Ovary (tissue), 9 donors: ENCODE measurements around the gene MN1. TPM values are rescaled to one million over a fixed set of nuclear protein-coding genes. Genes with fewer than 3 reads are reported as not detected.

Experiments
- DNase-seq, 5 donors: peaks; one replicate each; pipeline ENCODE4 v3.0.0-alpha.2; 2019 to 2020
- H3K27ac ChIP-seq, 2 donors: fragments of 200-600 bp; one replicate each; pipeline versions ENCODE4 v1.5.1 to v1.8.0; 2019 to 2022
- H3K27me3 ChIP-seq: fragments of 200-600 bp; one replicate; pipeline ENCODE4 v1.8.0; 2022
- H3K36me3 ChIP-seq: fragments of 200-600 bp; sonication (generic); one replicate; pipeline ENCODE4 v1.5.1; 2019
- H3K4me1 ChIP-seq: one replicate; pipeline ENCODE4 v1.8.1; 2013; ENCODE audit warnings: mild to moderate bottlenecking, moderate library complexity; ENCODE audit not compliant: insufficient read depth
- H3K4me3 ChIP-seq: fragments of 200-600 bp; sonication (generic); one replicate; pipeline ENCODE4 v1.5.1; 2017
- H3K9me3 ChIP-seq, 2 donors: fragments of 200-600 bp in 1 of 2; sonication (generic) in 1 of 2; one replicate each; pipeline versions ENCODE4 v1.5.1 to v1.8.1; 2013 to 2019; ENCODE audit warnings: mild to moderate bottlenecking in 1 of 2, moderate library complexity in 1 of 2
- EP300 ChIP-seq: sonication (generic); formaldehyde crosslinking; IDR thresholded peaks from one replicate; pipeline ENCODE4 v1.6.1; 2017; ENCODE audit warnings: antibody characterized with exemption
- POLR2A ChIP-seq: fragments of 450-650 bp; IDR thresholded peaks from one replicate; pipeline ENCODE4 v1.6.1; 2017; ENCODE audit warnings: antibody characterized with exemption, mild to moderate bottlenecking, moderate library complexity
- WGBS, 3 donors: extraction: QIAGEN DNeasy Blood & Tissue Kit in 1 of 3; methylation state at CpG; one replicate each; pipeline versions ENCODE4 v1.1.5 to v1.1.7; 2013 to 2017; 5-methylcytosine and 5-hydroxymethylcytosine counted together
- intact Hi-C, 4 donors: fragments of 100-400 bp; cut with DNase I; formaldehyde crosslinking; loops; one replicate each; pipeline versions ENCODE4 v1.11.0 to v1.15.1; 2022 to 2023
- polyA plus RNA-seq, 2 donors: library from polyadenylated mRNA; stranded (reverse); fragments of 200-250 nt in 1 of 2; fragments of 350-450 nt in 1 of 2; fragmentation: Illumina TruSeq in 1 of 2; extraction: RNeasy Lipid Tissue Mini Kit (QIAGEN cat#74804) in 1 of 2; gene quantifications; one replicate each; pipeline ENCODE4 v1.2.3, GENCODE V29; 2013 to 2014
- total RNA-seq, 7 donors: library from RNA; depleted of rRNA in 2 of 7; stranded (reverse); fragments of >200 nt in 2 of 7; fragmentation: NEBNext Ultra II Directional in 3 of 7; extraction: Animal tissue kit (Norgen Biotek cat#: 25700) in 3 of 7; gene quantifications; one replicate each; pipeline versions ENCODE4 v1.1.0 to v1.2.4, GENCODE V29; 2016 to 2023
- TF ChIP-seq, protein P1 (sequence below), 3 donors: fragments of 450-650 bp in 2 of 3; fragments of 200-600 bp in 1 of 3; IDR thresholded peaks; one replicate each; pipeline versions ENCODE4 v1.5.1 to v1.8.0; 2016 to 2022; ENCODE audit warnings: antibody characterized with exemption in 3 of 3, mild to moderate bottlenecking in 1 of 3
- donor health status: DM: no; HTN: no; CAD: no; lungs with moderate emphysema.
- donor health status: DM: no; HTN: no; CAD: no.
- donor health status: Bipolar disorder and iron deficiency.
- donor health status: DM: yes; HTN: yes; CAD: no.
- donor health status: DM: no; HTN: no; CAD: no.
- donor health status: DM: yes; HTN: yes; CAD: no.

Gene MN1
- total and polyA plus RNA-seq, 9 donors: 6.7 to 33.5 (median 13.4) TPM

DNA sequence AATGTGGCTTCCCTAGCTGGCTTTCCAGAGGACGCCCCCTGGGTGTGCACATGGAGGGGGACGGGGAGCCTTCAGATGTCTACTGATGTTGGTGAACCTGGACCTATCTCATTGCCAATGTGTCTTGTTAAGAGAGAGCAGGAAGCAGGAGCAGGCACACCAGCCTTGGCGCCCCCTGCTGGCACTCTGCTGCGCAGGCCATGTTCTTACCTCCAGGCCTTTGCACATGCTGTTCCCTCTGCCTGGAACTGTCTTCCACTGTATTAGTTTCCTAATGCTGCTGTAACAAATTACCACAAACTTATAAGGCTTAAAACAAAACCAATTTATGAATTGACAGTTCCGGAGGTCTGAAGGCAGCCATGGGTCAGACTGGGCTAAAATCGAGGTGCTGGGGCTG is 23.6 kb upstream of the MN1 start:
- no peak for TF ChIP-seq POLR2A
- no peak for DNase-seq
- H3K36me3 ChIP-seq: no peaks in the 10 kb centered on the region
- intact Hi-C loops: loop anchor here in 1 of 4 donors (5.0 kb wide), 1 partner anchor 42 kb away; no protein-coding TSS in a partner anchor
- H3K27ac ChIP-seq: no peak overlapping the region
- H3K4me1 ChIP-seq: peaks cover 11% of the 10 kb centered on the region
- no peaks in the 10 kb centered on the region for H3K9me3 ChIP-seq
- WGBS, 3 donors: 91 to 96% (median 95%) methylated on average over 6 of the region's 6 CpGs
- no peak overlapping the region for H3K4me3 ChIP-seq
- H3K27me3 ChIP-seq: no peaks in the 10 kb centered on the region

DNA sequence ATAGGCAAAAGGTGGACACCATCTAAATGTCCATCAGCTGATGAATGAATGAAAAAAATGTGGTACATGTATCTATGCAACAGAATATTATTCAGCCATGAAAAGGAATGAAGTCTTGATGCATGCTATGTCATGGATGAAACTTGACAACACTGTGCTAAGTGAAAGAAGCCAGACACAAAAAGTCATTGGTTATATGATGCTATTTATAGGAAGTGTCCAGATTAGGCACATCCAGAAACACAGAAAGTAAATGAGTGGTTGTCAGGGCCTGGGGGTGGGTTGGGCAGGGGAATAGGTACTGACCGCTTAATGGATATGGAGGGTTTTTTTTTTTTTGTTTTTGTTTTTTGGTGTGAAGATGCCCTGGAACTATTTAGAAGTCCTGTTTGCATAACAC is 21.7 kb upstream of the MN1 start:
- 94 to 96% (median 96%) methylated on average over 1 of the region's 1 CpG for WGBS, 3 donors
- H3K4me3 ChIP-seq: no peak overlapping the region
- H3K4me1 ChIP-seq: peaks cover 10% of the 10 kb centered on the region
- TF ChIP-seq EP300 (no peak), POLR2A (no peak)
- TF ChIP-seq, protein P1, sequence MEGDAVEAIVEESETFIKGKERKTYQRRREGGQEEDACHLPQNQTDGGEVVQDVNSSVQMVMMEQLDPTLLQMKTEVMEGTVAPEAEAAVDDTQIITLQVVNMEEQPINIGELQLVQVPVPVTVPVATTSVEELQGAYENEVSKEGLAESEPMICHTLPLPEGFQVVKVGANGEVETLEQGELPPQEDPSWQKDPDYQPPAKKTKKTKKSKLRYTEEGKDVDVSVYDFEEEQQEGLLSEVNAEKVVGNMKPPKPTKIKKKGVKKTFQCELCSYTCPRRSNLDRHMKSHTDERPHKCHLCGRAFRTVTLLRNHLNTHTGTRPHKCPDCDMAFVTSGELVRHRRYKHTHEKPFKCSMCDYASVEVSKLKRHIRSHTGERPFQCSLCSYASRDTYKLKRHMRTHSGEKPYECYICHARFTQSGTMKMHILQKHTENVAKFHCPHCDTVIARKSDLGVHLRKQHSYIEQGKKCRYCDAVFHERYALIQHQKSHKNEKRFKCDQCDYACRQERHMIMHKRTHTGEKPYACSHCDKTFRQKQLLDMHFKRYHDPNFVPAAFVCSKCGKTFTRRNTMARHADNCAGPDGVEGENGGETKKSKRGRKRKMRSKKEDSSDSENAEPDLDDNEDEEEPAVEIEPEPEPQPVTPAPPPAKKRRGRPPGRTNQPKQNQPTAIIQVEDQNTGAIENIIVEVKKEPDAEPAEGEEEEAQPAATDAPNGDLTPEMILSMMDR (IDR thresholded peaks at IDR 0.05): no peak
- DNase-seq: no peak
- H3K36me3 ChIP-seq: no peaks in the 10 kb centered on the region
- intact Hi-C loops: no loop called here
- H3K9me3 ChIP-seq: no peaks in the 10 kb centered on the region
- H3K27ac ChIP-seq: no peak overlapping the region
- H3K27me3 ChIP-seq: no peaks in the 10 kb centered on the region

- Histone ChIP-seq H3K36me3 (no peaks in the 10 kb centered on the region), H3K4me1 (no peaks in the 10 kb centered on the region), H3K27ac (no peak overlapping the region), H3K9me3 (no peaks in the 10 kb centered on the region), H3K27me3 (no peaks in the 10 kb centered on the region), H3K4me3 (no peak overlapping the region)
- 78 to 80% (median 80%) methylated on average over 22 of the region's 22 CpGs for WGBS, 3 donors
- no peak for TF ChIP-seq POLR2A
- TF ChIP-seq EP300: no peak
- TF ChIP-seq, protein P1 (IDR thresholded peaks at IDR 0.05): no peak
- DNase-seq: no peak
- intact Hi-C loops: no loop called here
Observed at GRCh38 chr22:27820896-27821866, 19.6 kb upstream of the MN1 start.

- no peak for TF ChIP-seq POLR2A
- TF ChIP-seq EP300: no peak
- TF ChIP-seq, protein P1 (IDR thresholded peaks at IDR 0.05): no peak
- H3K9me3 ChIP-seq: no peaks in the 10 kb centered on the region
- no peaks in the 10 kb centered on the region for H3K27me3 ChIP-seq
- H3K4me3 ChIP-seq: no peak overlapping the region
- H3K4me1 ChIP-seq: no peaks in the 10 kb centered on the region
- intact Hi-C loops: no loop called here
- 84 to 91% (median 91%) methylated on average over 3 of the region's 3 CpGs for WGBS, 3 donors
- no peak overlapping the region for H3K27ac ChIP-seq
- DNase-seq: no peak
- no peaks in the 10 kb centered on the region for H3K36me3 ChIP-seq
Observed at GRCh38 chr22:27816552-27816951, 15.0 kb upstream of the MN1 start.
